Activated naive CD8-positive, alpha-beta T cell treated with anti-CD3 and anti-CD28 coated beads, Interleukin-2, amount 50 U/mL, for 24 hours (primary cell): ENCODE measurements around the gene RNU4-1.

Experiments
- ATAC-seq: fragments of 150-1000 bp; cut with Tn5 transposase; one replicate; pipeline ENCODE4 v1.10.0; 2021
- DNase-seq: peaks from one replicate; pipeline ENCODE4 v3.0.0; 2021
- H3K27ac Mint-ChIP-seq: one replicate; pipeline ENCODE4 v1.8.0; 2021; ENCODE audit warnings: mild to moderate bottlenecking, mixed read lengths
- H3K27me3 Mint-ChIP-seq: one replicate; pipeline ENCODE4 v1.8.0; 2021; ENCODE audit warnings: mixed read lengths
- H3K36me3 Mint-ChIP-seq: one replicate; pipeline ENCODE4 v1.8.0; 2021; ENCODE audit warnings: low read depth, mixed read lengths
- H3K4me1 Mint-ChIP-seq: one replicate; pipeline ENCODE4 v1.8.0; 2021; ENCODE audit warnings: mixed read lengths
- H3K4me3 Mint-ChIP-seq: one replicate; pipeline ENCODE4 v1.8.0; 2021; ENCODE audit warnings: mild to moderate bottlenecking, moderate library complexity, mixed read lengths
- H3K9me3 Mint-ChIP-seq: one replicate; pipeline ENCODE4 v1.8.0; 2021; ENCODE audit warnings: mixed read lengths

The RNU4-1 gene

DNA sequence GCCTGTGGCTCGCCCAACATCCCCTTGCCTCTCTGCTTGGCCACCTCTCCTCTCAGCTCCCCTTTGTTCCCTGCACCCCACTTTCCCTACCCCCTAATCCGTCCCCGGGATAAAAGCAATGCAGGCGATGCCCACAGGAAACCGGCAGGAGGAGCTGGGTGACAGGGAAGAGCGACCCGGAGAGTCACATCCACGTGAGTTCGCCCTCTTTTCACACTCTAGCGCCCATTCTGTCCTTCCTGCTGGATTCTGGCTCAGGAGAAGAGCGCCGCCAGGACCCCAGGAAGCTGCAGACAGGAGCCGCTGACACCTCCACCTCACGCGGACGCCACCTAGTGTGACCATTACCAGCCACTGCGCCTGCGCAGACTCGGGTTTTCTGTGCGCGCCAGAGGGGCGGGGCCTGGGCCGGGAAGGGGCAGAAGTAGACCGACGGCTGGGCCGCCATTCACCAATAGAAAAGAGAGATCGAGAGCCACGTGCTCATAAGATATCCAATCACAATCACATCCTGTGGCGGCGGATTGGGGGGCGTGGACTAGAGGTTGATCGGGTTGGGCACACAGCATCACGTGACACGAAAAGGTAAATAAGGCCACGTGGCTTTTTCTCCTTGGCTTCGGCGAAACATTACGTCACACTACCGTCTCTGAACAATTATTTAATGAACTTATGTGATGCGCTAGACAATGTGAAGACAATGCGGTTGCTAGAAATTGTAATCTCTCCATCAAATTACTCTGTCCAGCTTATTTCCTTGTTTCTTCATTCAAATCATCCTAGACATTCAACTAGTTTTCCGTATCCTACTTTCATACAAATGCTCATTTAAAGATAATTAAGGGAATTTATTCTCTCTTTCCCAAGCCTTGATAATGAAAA lies 24.4 kb upstream of the RNU4-1 start:
- Mint-ChIP-seq H3K27ac (peak overlapping the region; percentile 97), H3K36me3 (peaks cover 4% of the 10 kb centered on the region), H3K9me3 (no peaks in the 10 kb centered on the region), H3K4me3 (peak overlapping the region; percentile 88), H3K27me3 (peaks cover 3% of the 10 kb centered on the region), H3K4me1 (peaks cover 13% of the 10 kb centered on the region)
- DNase-seq (peak; percentile 100), ATAC-seq (peak; percentile 100)

DNA sequence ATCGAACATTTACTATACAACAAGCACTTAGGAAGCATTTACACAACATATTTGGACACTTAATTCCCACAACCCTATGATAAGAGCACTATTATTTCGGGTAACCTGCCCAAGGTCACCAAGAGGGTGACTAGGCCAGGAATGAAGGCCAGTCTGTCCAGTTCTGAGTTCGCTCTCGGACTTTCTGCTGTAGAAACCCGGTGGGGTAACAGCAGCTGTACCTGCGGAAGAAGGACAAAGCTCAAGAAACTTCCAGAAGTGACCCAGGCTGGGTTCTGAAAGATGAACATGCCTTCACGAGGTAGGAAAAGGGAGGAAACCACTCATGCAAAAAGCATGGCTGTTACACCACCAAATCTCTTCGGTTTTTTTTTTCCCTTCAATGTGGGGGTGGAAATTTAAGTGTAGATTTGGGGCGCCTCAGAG lies 23.8 kb upstream of the RNU4-1 start:
- Mint-ChIP-seq H3K4me3 (peak overlapping the region; percentile 88), H3K9me3 (no peaks in the 10 kb centered on the region), H3K4me1 (peaks cover 13% of the 10 kb centered on the region), H3K36me3 (peaks cover 4% of the 10 kb centered on the region), H3K27me3 (peaks cover 3% of the 10 kb centered on the region), H3K27ac (peak overlapping the region; percentile 97)
- DNase-seq (no peak), ATAC-seq (no peak)

DNA sequence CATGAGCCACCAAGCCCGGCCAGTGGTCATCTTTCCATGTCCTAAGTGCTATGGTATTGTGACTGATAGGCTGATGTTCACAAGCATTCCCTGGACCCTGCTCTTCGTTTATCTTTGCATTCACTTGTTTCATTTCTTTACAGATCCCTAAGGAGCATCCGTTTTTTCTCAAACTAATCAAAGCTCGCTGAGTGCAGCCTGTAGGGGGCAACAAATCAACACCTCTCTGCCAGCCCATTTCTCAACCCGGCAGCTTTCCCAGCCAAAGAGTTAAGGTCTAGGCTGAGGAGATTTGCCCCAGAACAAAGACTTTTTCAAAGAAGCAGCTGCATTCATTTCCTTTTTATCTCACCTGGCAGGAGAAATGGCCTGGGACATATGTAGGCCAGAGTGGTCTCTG lies 21.2 kb upstream of the RNU4-1 start:
- H3K4me3 Mint-ChIP-seq, result no peak overlapping the region
- ATAC-seq, result no peak
- H3K27ac Mint-ChIP-seq, result no peak overlapping the region
- peaks cover 3% of the 10 kb centered on the region for H3K27me3 Mint-ChIP-seq
- H3K36me3 Mint-ChIP-seq, result peaks cover 4% of the 10 kb centered on the region
- DNase-seq, result no peak
- H3K9me3 Mint-ChIP-seq, result no peaks in the 10 kb centered on the region
- H3K4me1 Mint-ChIP-seq, result peaks cover 13% of the 10 kb centered on the region

DNA sequence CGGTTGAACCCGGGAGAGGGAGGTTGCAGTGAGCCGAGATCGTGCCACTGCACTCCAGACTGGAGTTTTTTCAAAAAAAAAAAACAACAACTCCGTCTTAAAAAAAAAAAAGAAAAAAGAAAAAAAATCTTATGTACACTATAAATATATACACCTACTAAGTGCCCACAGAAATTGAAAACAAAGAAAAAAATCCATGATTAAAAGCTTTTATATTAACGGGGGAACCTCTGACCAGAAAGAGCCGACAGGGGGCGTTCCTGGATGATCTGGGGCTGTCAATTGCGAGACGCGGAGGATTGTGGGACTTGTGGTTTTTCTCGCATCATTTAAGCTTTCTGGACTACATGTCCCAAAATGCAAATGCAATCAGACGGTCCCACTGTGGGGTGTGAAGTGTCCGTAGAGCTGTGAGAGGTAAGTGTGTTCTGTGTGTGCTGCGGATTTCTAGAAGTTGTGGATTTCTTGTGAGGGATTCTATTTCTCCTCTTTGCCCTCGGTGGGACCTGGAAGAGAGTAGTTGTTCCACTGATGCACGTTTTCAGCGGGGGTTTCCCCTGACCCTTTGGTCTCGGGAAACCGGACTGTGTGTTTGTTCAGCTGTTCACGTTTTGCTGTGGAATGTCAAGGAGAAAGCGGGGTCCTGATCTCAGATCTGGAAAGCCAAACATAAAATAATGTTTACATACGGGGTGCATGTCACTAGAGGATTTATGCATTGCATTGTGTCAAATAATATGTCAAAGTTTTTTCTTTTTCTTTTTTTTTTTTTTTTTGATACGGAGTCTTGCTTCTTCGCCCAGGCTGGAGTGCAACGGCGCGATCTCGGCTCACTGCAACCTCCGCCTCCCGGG lies 9.2 kb upstream of the RNU4-1 start, which contains the start of gene SIRT4:
TSS of gene SIRT4 (plus strand) at position 360 of the 854 bp plus-strand sequence. CDS start 1,241 bp downstream, outside the sequence.
- peak; percentile 100 for ATAC-seq
- peak within 1 kb of the TSS; percentile 93 for H3K27ac Mint-ChIP-seq
- H3K9me3 Mint-ChIP-seq, result no peaks in the 10 kb centered on the region
- H3K4me3 Mint-ChIP-seq, result peak within 1 kb of the TSS; percentile 94
- DNase-seq, result peak; percentile 89
- H3K36me3 Mint-ChIP-seq, result peaks cover 2% of the 10 kb centered on the region
- H3K27me3 Mint-ChIP-seq, result no peaks in the 10 kb centered on the region
- peaks cover 8% of the 10 kb centered on the region for H3K4me1 Mint-ChIP-seq

DNA sequence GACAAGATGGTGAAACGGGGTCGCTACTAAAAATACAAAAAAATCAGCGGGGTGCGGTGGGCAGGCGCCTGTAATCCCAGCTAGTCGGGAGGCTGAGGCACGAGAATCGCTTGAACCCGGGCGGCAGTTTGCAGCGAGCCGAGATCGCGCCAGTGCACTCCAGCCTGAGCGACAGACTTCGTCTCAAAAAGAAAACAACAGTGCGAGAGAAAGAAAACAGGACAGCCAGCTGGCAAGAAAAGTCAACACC lies 701 bp downstream of the RNU4-1 start:
- peak; percentile 0 for ATAC-seq
- Mint-ChIP-seq H3K4me1 (peaks cover 7% of the 10 kb centered on the region), H3K9me3 (no peaks in the 10 kb centered on the region), H3K27me3 (no peaks in the 10 kb centered on the region), H3K27ac (no peak overlapping the region), H3K4me3 (no peak overlapping the region), H3K36me3 (no peaks in the 10 kb centered on the region)
- DNase-seq, result no peak

DNA sequence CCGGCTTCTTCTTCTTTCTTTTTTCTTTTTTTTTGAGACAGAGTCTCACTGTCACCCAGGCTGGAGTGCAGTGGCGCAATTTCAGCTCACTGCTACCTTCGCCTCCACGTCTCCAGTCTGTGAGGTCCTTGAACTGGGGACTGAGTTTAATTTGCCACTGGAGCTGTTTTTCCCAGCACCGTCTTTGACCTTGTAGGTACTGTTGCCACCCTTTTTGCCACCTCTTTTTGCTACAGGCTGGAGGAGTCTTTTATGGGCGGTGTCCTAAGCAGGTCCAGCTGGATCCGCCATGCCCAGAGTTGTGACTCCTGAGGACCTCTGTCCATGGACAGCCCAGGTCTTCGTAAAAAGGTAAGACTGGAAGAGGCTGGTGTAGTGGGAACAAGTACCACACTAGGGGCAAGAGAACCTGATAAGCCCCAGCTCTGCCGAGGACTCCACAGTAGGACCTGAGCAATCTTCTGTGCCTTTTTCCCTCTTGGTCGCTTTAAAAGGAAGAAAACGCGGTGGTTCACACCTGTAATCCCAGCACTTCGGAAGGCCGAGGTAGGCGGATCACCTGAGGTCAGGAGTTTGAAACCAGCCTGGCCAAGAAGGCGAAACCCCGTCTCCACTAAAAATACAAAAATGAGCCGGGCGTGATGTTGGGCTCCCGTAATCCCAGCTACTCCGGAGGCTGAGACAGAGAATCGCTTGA lies 2.3 kb downstream of the RNU4-1 start:
- DNase-seq (peak; percentile 36), ATAC-seq (no peak)
- H3K9me3 Mint-ChIP-seq, result no peaks in the 10 kb centered on the region
- no peaks in the 10 kb centered on the region for H3K27me3 Mint-ChIP-seq
- no peaks in the 10 kb centered on the region for H3K36me3 Mint-ChIP-seq
- no peak overlapping the region for H3K4me3 Mint-ChIP-seq
- peaks cover 7% of the 10 kb centered on the region for H3K4me1 Mint-ChIP-seq
- H3K27ac Mint-ChIP-seq, result no peak overlapping the region

DNA sequence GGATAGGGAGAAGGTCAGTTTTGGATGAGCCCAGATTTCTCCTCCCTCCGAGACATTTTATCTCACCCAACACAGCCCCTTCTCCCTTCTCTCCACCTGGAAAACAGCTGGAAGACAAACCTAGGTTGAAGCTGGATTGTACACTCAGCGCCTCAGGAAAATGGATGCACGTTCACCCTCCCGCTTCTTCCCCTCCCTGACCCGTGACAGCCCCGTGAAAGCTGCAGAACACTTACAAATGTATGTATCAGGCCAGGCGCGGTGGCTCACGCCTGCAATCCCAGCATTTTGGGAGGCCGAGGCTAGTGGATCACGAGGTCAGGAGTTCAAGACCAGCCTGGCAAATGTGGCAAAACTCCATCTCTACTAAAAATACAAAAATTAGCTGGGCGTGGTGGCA lies 5.5 kb downstream of the RNU4-1 start:
- no peaks in the 10 kb centered on the region for H3K36me3 Mint-ChIP-seq
- DNase-seq, result no peak
- H3K9me3 Mint-ChIP-seq, result no peaks in the 10 kb centered on the region
- no peak for ATAC-seq
- H3K27me3 Mint-ChIP-seq, result no peaks in the 10 kb centered on the region
- H3K4me3 Mint-ChIP-seq, result no peak overlapping the region
- H3K4me1 Mint-ChIP-seq, result peaks cover 7% of the 10 kb centered on the region
- no peak overlapping the region for H3K27ac Mint-ChIP-seq

DNA sequence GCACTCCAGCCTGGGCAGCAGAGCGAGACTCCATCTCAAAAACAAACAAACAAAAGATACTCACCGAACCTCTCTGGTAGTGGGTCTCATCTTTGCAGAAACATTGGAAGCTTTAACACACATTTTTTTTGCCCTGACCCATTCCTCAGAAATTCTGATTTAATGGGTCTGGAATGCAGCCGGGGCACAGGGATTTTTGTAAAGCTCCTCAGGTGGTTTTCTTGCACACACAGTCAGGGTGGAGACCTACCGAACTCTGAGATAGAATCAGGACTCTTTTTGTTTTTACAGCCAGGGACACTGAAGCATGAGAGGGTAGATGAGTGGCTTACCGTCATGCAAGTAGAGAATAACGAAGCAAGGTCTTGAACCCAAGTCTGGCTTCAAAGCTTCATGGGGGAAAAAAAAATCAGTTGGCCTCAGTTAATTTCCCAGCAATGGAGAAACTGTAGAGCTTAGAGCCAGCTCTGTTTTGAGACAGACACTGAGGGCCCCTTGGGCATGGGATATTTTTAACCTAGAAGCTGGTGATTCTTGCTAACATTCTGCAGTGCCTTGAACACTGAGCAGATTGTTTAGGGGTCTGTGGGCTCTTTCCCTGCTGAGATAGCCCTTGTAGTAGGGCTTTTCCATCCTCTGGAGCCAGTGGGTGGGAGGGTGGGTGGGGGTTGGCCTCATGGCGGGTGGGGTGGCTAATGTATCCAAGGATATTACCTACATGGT lies 6.1 kb downstream of the RNU4-1 start:
- Mint-ChIP-seq H3K4me3 (no peak overlapping the region), H3K27ac (no peak overlapping the region), H3K9me3 (no peaks in the 10 kb centered on the region), H3K4me1 (peaks cover 7% of the 10 kb centered on the region), H3K36me3 (no peaks in the 10 kb centered on the region), H3K27me3 (no peaks in the 10 kb centered on the region)
- ATAC-seq (no peak), DNase-seq (no peak)

DNA sequence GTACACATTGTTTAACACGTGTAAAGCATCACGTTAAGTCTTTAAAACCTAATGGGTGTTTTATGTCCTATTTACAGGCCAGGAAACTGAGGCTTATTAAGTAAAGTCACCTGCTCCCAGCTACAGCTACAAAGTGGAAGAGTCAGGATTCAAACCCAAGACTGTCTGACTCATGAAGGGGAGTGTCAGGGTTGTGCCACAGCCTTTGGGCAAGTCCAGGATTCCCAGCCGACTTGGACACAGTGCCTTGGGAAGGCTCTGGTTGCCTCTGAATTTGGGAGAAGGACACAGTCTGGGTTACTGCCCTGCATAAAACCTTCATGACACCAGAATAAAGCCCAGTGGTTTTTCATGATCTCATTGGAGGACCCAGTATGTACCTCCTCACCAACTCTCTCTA lies 8.7 kb downstream of the RNU4-1 start:
- no peaks in the 10 kb centered on the region for H3K9me3 Mint-ChIP-seq
- H3K4me3 Mint-ChIP-seq, result no peak overlapping the region
- no peak overlapping the region for H3K27ac Mint-ChIP-seq
- no peaks in the 10 kb centered on the region for H3K27me3 Mint-ChIP-seq
- H3K4me1 Mint-ChIP-seq, result no peaks in the 10 kb centered on the region
- H3K36me3 Mint-ChIP-seq, result no peaks in the 10 kb centered on the region
- DNase-seq (no peak), ATAC-seq (no peak)

DNA sequence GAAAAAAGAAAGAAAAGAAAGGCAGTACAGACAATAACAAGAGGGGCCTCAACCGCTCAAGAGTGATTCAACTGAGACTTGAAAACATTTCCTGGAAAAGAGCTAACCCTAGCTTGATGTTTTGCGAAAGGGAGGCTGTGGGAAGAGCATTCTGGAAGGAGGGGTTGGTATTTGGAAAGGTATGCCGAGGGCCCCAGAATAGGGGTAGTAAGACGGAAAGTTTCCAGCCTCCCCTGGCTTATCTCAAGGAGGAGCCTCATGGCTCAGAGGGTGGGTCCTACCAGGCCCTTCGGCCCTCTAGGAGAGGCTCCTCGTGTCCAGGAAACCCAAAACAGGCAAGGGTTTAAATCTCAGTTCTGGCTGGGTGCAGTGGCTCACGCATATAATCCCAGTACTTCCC lies 9.7 kb downstream of the RNU4-1 start:
- DNase-seq, result no peak
- H3K4me1 Mint-ChIP-seq, result no peaks in the 10 kb centered on the region
- ATAC-seq, result no peak
- H3K4me3 Mint-ChIP-seq, result no peak overlapping the region
- no peaks in the 10 kb centered on the region for H3K9me3 Mint-ChIP-seq
- H3K27ac Mint-ChIP-seq, result no peak overlapping the region
- no peaks in the 10 kb centered on the region for H3K36me3 Mint-ChIP-seq
- no peaks in the 10 kb centered on the region for H3K27me3 Mint-ChIP-seq

DNA sequence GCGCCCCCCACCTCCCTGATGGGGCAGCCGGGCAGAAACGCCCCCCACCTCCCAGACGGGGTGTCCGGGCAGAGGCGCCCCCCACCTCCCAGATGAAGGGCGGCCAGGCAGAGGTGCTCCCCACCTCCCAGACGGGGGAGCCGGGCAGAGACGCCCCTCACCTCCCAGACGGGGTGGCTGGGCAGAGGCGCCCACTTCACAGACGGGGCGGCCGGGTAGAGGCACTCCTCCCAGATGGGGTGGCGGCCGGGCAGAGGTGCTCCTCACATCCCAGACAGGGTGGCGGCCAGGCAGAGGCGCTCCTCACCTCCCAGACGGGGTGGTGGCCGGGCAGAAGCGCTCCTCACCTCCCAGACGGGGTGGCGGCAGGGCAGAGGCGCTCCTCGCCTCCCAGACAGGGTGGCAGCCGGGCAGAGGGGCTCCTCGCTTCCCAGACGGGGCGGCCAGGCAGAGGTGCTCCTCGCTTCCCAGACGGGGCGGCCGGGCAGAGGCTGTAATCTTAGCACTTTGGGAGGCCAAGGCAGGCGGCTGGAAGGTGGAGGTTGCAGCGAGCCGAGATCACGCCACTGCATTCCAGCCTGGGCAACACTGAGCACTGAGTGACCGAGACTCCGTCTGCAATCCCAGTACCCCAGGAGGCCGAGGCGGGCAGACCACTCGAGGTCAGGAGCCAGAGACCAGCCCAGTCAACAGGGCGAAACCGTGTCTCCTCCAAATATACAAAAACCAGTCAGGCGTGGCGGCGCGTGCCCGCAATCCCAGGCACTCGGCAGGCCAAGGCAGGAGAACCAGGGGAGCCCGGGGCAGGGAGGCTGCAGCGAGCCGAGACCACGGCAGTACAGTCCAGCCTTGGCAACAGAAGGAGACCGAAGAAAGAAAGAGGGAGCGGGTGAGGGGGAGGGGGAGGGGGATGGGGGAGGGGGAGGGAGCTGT lies 14.6 kb downstream of the RNU4-1 start:
- no peak for DNase-seq
- no peaks in the 10 kb centered on the region for H3K27me3 Mint-ChIP-seq
- no peak overlapping the region for H3K27ac Mint-ChIP-seq
- H3K36me3 Mint-ChIP-seq, result no peaks in the 10 kb centered on the region
- no peak for ATAC-seq
- H3K9me3 Mint-ChIP-seq, result no peaks in the 10 kb centered on the region
- H3K4me1 Mint-ChIP-seq, result no peaks in the 10 kb centered on the region
- H3K4me3 Mint-ChIP-seq, result no peak overlapping the region

DNA sequence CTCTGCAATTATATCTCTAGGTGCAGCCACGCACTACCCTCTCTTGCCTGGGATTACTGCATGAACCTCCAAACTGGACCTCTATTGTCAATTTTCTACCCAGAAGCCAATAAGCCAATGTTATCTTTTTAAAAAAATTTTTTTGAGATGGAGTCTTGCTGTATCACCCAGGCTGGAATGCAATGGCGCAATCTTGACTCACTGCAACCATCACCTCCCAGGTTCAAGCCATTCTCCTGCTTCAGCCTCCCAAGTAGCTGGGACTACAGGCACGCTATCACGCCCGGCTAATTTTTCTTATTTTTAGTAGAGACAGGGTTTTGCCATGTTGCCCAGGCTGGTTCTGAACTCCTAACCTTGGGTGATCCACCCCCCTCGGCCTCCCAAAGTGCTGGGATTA lies 16.3 kb downstream of the RNU4-1 start:
- no peaks in the 10 kb centered on the region for H3K36me3 Mint-ChIP-seq
- H3K27ac Mint-ChIP-seq, result no peak overlapping the region
- DNase-seq, result no peak
- no peaks in the 10 kb centered on the region for H3K4me1 Mint-ChIP-seq
- no peaks in the 10 kb centered on the region for H3K27me3 Mint-ChIP-seq
- no peak for ATAC-seq
- no peak overlapping the region for H3K4me3 Mint-ChIP-seq
- no peaks in the 10 kb centered on the region for H3K9me3 Mint-ChIP-seq

DNA sequence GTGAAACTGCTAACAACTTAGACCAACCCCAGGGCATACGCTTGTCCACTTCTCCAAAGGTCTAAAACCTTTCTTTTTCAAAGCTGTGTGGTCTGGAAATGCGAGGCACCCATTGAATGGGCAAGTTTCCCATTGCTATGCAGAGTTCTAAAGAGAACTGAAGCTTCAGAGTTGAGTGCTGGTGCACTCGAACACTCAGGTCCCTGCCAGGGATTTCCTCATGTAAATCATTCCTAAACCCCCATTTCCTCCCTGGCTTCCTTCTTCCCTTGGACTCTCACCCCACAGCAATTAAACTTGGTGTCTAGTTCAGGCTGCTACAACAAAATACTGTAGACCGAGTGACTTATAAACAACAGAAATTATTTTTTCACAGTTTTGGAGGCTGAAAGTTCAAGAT lies 25.3 kb downstream of the RNU4-1 start:
- H3K4me1 Mint-ChIP-seq, result peaks cover 21% of the 10 kb centered on the region
- H3K36me3 Mint-ChIP-seq, result no peaks in the 10 kb centered on the region
- no peak overlapping the region for H3K4me3 Mint-ChIP-seq
- DNase-seq, result no peak
- ATAC-seq, result no peak
- H3K27ac Mint-ChIP-seq, result no peak overlapping the region
- H3K27me3 Mint-ChIP-seq, result peaks cover 2% of the 10 kb centered on the region
- H3K9me3 Mint-ChIP-seq, result no peaks in the 10 kb centered on the region
